Fibroblast of lung (primary cell): Measurements from ENCODE around the gene CCDC93.

Source experiments
- CTCF ChIP-seq, 2 donors: IDR thresholded peaks in 1 of 2; conservative IDR thresholded peaks in 1 of 2; 1 replicate in 1 of 2; 2 replicates in 1 of 2; pipeline ENCODE4 v1.5.1; 2011 to 2012; ENCODE audit warnings: low read length in 2 of 2, control low read depth in 1 of 2, inconsistent platforms in 1 of 2, low read depth in 1 of 2, mild to moderate bottlenecking in 1 of 2
- EZH2 ChIP-seq: IDR thresholded peaks from 2 replicates; pipeline ENCODE4 v1.5.1; 2012; ENCODE audit warnings: low read length, control low read depth, mild to moderate bottlenecking; ENCODE audit errors: missing control alignments

GRCh38 chr2:117994729-117995128 lies 19.1 kb downstream of the CCDC93 start:
- TF ChIP-seq CTCF (conservative IDR thresholded peaks at IDR 0.05 in 1 of 2, IDR thresholded peaks at IDR 0.05 in 1 of 2; ENCODE audit: low read depth in 1 of 2, low read length in 2 of 2) (no peak), EZH2 (no peak)
